ENCODE measurements around the gene TBL1Y.

DNA sequence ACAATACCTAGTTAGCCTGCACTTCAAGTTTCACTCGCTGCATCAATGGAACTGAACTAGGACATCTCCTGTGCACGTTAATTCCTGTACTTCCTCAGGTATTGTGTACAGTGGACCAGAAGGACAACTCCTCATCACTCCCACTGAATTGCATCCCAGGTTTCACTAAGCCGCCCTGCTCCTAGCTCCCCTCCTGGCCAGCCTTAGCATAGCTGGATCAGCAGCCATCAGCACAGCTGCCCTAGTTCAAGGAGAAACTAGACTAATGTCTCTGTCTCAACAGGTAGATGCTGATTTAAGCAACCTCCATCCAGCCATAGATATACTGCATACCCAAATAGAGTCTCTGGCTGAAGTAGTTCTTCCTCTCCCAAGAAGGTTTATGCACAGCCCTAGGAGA lies 16.0 kb upstream of the TBL1Y start:
- TF ChIP-seq CTCF (conservative IDR thresholded peaks at IDR 0.05; ENCODE audit: low read length) (no peak), EZH2phosphoT487 (IDR thresholded peaks at IDR 0.05; ENCODE audit: borderline replicate concordance) (no peak)

Data from Loucy (cell line).